WI38 (cell line): ENCODE measurements around the gene DCN.
"Not testable (repeated sequence)": the region's sequence is repeated elsewhere in the genome, so short reads cannot be mapped to it uniquely, and the experiment has no call there.

Experiments used
- H3K4me3 ChIP-seq: 2 replicates; pipeline ENCODE4 v1.5.1; 2011; ENCODE audit warnings: low read depth, mild to moderate bottlenecking, control low read depth, low read length
- TF ChIP-seq, protein P1 (sequence below): IDR thresholded peaks from 2 replicates; pipeline ENCODE4 v1.5.1; 2012; ENCODE audit warnings: low read depth, mild to moderate bottlenecking, control low read depth, low read length

DCN gene

DNA sequence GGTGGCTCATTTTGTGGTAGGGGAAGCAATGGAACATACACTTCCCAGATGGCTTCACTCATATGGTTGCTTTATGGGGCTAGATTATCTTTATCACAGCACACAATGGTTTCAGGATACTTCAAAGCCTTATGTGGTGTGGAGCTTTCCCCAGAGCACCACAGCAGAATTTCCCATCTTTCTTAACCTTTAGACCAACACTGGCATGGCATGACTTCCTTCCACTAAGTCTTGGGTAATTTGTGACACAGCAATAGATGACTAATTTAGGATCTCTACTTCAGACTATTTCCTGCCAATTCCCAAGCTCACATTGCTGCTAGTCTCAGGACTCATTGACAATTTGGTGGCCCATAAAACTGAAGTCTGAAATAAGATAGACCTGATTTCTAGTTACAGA, 36.9 kb upstream of the DCN start:
- no peak overlapping the region for H3K4me3 ChIP-seq
- TF ChIP-seq, protein P1, sequence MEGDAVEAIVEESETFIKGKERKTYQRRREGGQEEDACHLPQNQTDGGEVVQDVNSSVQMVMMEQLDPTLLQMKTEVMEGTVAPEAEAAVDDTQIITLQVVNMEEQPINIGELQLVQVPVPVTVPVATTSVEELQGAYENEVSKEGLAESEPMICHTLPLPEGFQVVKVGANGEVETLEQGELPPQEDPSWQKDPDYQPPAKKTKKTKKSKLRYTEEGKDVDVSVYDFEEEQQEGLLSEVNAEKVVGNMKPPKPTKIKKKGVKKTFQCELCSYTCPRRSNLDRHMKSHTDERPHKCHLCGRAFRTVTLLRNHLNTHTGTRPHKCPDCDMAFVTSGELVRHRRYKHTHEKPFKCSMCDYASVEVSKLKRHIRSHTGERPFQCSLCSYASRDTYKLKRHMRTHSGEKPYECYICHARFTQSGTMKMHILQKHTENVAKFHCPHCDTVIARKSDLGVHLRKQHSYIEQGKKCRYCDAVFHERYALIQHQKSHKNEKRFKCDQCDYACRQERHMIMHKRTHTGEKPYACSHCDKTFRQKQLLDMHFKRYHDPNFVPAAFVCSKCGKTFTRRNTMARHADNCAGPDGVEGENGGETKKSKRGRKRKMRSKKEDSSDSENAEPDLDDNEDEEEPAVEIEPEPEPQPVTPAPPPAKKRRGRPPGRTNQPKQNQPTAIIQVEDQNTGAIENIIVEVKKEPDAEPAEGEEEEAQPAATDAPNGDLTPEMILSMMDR, result no peak

DNA sequence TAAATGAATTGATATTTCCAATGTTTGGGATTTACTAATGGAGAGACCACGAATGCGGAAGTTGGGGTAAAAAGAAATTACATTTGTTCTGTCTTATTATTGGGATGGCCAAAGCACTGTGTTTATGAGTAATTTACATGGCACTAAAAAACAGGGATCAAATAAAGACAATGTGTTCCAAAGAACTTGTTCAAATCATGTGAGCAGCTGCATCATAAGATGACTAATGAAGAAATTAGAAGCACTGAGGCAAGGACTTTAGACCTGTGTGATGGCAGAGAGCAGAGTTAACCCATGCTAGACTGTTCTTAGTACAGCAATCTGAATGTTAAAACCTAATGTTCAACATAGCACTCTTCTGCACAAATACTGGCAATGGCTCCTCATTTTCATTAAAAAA, 34.3 kb upstream of the DCN start:
- H3K4me3 ChIP-seq, result no peak overlapping the region
- TF ChIP-seq, protein P1, result no peak

DNA sequence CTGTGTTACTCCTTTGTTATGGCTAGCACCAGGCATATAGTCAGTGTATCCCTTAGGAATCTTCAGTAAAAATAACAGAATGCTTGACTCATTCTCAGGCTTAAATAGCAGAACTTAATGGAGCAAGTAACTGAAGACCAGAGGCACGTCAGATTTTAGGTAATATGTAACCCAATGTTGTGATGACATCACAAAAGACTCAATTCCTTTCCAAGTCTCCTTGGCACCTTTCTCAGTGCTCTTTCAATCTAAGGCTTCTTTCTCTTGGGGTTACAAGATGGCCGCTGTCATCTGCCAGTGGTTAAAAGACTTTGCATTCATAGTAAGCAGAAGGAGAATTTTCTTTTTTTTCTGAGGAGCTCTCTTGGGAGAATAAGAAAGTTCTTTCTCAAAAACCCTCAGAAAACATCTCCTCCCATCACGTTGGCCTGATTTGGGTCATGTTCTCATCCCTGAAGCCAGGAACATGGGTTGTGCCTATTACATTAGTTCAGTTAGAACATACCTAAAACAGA, 33.4 kb upstream of the DCN start:
- TF ChIP-seq, protein P1, result no peak
- no peak overlapping the region for H3K4me3 ChIP-seq

DNA sequence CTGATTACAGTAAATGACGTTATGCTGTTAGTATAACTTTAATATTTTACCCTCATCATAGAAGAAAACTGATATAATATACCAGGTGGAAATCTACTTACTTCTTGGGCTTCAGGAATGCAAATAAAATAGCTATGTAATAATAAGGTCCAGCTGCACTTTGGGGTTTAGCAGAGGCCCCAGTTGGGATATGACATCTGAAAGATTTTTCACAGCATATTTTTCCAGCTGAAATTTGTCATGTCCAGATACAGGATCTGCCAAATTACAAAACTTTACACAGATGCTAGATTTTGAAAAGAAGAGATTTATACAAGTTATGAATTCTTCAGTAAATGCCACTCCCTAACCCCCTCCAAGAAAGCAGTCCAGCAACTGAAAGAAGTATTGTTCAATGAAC, 29.2 kb upstream of the DCN start:
- TF ChIP-seq, protein P1, result no peak
- no peak overlapping the region for H3K4me3 ChIP-seq

DNA sequence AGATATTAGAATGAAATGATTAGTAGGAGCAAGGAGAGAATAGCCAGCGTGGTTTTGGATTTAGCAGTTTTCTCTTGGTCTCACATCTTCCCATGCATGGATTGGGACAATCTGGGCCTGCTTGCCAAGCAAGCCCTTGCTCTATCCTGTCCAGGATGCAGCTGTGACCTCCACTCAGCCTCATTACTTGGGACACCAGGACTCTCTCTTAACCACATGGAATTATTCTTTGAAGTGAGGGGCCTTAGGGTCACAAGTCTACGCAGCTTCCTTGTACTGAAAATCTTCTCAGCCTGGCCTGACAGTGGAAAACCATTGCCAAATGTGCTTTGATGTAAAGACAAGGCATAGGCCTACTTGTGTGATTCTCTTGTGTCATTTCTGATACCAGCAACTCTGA, 28.0 kb upstream of the DCN start:
- TF ChIP-seq, protein P1, result no peak
- H3K4me3 ChIP-seq, result no peak overlapping the region

DNA sequence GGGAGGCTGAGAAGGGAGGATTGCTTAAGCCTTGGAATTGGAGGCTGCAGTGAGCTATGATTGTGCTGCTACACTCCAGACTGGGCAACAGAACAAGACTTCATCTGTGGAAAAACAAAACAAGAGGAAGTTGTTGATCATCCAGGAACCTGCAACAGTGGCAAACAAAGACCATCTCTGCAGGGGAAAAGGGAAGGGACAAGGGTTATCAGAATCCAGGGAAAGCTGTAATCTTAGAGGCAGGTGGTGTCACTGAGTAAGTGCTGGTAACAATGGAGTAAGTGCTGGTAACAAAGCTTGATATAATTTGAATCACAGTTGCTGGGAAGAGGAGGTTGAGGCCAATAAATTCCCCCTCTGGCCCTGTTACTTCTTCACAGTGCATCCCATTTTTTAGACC, 27.5 kb upstream of the DCN start:
- H3K4me3 ChIP-seq, result no peak overlapping the region
- TF ChIP-seq, protein P1, result no peak

DNA sequence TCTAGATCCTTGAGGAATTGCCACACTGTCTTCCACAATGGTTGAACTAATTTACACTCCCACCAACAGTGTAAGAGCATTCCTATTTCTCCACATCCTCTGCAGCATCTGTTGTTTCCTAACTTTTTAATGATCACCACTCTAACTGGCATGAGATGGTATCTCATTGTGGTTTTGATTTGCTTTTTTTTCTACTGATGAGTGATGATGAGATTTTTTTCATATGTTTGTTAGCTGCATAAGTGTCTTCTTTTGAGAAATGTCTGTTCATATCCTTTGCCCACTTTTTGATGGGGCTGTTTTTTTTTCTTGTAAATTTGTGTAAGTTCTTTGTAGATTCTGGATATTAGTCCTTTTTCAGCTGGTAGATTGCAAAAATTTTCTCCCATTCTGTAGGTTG, 24.7 kb upstream of the DCN start:
- H3K4me3 ChIP-seq, result not testable (repeated sequence)

DNA sequence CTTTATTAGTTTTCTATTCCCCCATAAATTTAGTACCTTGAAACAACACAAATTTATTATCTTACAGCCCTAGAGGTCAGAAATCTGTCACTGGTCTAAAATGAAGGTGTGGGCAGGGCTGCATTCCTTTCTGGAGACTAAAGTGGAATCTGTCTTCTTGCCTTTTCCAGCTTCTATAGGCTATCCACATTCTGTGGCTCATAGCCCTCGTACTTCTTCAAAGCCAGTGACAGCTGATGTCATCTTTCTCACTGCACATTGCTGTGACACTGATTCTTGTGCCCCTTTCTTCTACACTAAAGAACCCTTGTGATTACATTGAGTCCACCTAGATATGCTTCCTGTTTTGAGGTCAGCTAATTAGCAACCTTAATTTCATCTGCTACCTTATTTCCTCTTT, 23.2 kb upstream of the DCN start:
- no peak overlapping the region for H3K4me3 ChIP-seq
- TF ChIP-seq, protein P1, result no peak
